Uterus (tissue), 4 donors: Measurements from ENCODE around the gene CLOCK. TPM values are rescaled to one million over a fixed set of nuclear protein-coding genes. Genes with fewer than 3 reads are reported as not detected.

ENCODE experiments used
- small RNA-seq: library from RNA; depleted of rRNA; stranded (forward); fragments of <200 nt; gene quantifications from one replicate; pipeline ENCODE3, GENCODE V24; 2016
- total RNA-seq, 4 donors: library from RNA; depleted of rRNA in 3 of 4; stranded (reverse); fragments of >200 nt in 3 of 4; gene quantifications; one replicate each; pipeline versions ENCODE4 v1.1.0 to v1.2.4, GENCODE V29; 2014 to 2023
- donor health status: DM: yes; HTN: yes; CAD: no.

The CLOCK gene
- total RNA-seq, 4 donors from 2014 or later, result 13.3 to 60.3 (median 29.1) TPM

Small RNA genes lying within 50 kb of the gene (small RNA-seq; reads per million reads assigned to genes)
- gene RF00019, result not detected

Other genes with a start within 250 kb of the CLOCK start
- 1 to 10 TPM; 1.0 to 6.1 (median 2.9) TPM for gene SRD5A3, start 200.7 kb downstream of the CLOCK start, total RNA-seq
- gene TMEM165, start 151.0 kb downstream of the CLOCK start, total RNA-seq, result 100 to 1,000 TPM; 123 to 191 (median 145) TPM
- not detected for gene PDCL2, start 45.3 kb upstream of the CLOCK start, total RNA-seq
- 1 to 10 TPM in 1 of 4 donors, not detected in 3; 5.8 TPM for gene NMU, start 89.4 kb upstream of the CLOCK start, total RNA-seq